Thoracic aorta (tissue), 2 donors: ENCODE data around the gene FDXR. TPM values are rescaled to one million over a fixed set of nuclear protein-coding genes. Genes with fewer than 3 reads are reported as not detected.

ENCODE experiments used
- ATAC-seq: fragments of 150-250 bp; one replicate; pipeline ENCODE4 v1.8.0; 2017; ENCODE audit warnings: low read depth; ENCODE audit not compliant: insufficient number of reproducible peaks, low FRiP score
- DNase-seq: peaks from one replicate; pipeline ENCODE4 v3.0.0-alpha.2; 2020; ENCODE audit warnings: low spot score
- H3K27ac ChIP-seq, 2 donors: fragments of 200-600 bp; sonication (generic); 1 replicate in 1 of 2; 2 replicates in 1 of 2; pipeline ENCODE4 v1.5.1; 2016; ENCODE audit warnings: mild to moderate bottlenecking in 2 of 2, moderate library complexity in 2 of 2
- H3K27me3 ChIP-seq: fragments of 200-600 bp; sonication (generic); replicated peaks from 2 replicates; pipeline ENCODE4 v1.6.0; 2016; ENCODE audit warnings: mild to moderate bottlenecking; ENCODE audit not compliant: insufficient read depth
- H3K36me3 ChIP-seq: fragments of 200-600 bp; sonication (generic); one replicate; pipeline ENCODE4 v1.5.1; 2016
- H3K4me1 ChIP-seq, 2 donors: fragments of 200-600 bp; sonication (generic); 1 replicate in 1 of 2; 2 replicates in 1 of 2; pipeline versions ENCODE4 v1.5.1 to v1.6.0; 2016; ENCODE audit warnings: low read depth in 2 of 2, mild to moderate bottlenecking in 1 of 2; ENCODE audit not compliant: control insufficient read depth in 1 of 2
- H3K4me3 ChIP-seq: fragments of 200-600 bp; sonication (generic); 2 replicates; pipeline ENCODE4 v1.5.1; 2016; ENCODE audit warnings: mild to moderate bottlenecking
- H3K9me3 ChIP-seq: fragments of 200-600 bp; sonication (generic); 2 replicates; pipeline ENCODE4 v1.5.1; 2016
- total RNA-seq, 2 donors: library from RNA; depleted of rRNA; stranded (reverse); fragments of >200 nt; gene quantifications; one replicate each; pipeline versions ENCODE4 v1.1.0 to v1.2.3, GENCODE V29; 2016
- TF ChIP-seq, protein P1 (sequence below): fragments of 200-600 bp; sonication (generic); IDR thresholded peaks from one replicate; pipeline ENCODE4 v1.5.1; 2019; ENCODE audit warnings: antibody characterized with exemption

FDXR gene
- total RNA-seq, 2 donors from 2014 or later, result 4.4 to 9.7 TPM

DNA sequence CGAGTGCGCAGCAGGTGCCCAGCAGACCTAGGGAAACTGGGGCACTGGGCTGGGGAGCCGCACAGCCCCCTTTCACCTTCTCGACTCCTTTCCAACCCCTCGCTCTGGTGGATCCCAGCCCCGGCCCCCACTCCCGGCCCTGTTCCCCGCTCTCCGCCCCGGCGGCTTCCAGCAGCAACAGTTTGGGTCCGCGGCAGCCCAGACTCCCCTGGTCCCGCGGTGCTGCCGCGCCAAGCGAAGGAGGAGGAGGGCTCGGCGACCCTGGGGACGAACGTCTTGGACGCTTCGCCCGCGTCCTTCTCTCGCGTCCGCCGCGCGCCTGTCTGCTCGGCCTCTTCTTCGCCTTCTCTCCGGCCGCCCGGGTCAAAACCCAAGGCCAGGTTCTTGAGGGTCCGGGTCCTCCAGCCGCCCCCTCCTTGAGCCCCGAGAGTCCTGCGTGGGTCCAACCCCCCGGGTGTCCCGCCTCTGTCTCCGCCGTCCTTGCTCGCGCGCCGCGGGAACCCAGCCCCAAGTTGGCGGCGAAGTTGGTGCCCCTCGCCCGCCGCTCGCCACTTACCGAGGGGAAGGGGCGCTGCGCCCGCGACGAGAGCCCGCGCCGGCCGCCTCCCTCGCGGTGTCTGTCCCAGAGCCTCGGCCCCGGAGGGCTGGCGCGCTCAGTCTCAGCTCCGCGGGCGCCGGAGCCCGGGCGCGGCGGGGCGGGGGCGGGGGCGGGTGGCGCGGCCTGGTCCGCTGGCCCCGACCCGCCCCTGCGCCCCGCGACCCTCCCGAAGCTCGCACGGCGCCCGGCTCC, 11.7 kb downstream of the FDXR start:
- H3K4me3 ChIP-seq, result peak overlapping the region; percentile 61
- ATAC-seq, result no peak
- no peak overlapping the region for H3K27ac ChIP-seq
- no peaks in the 10 kb centered on the region for H3K27me3 ChIP-seq
- H3K9me3 ChIP-seq, result no peaks in the 10 kb centered on the region
- TF ChIP-seq, protein P1, sequence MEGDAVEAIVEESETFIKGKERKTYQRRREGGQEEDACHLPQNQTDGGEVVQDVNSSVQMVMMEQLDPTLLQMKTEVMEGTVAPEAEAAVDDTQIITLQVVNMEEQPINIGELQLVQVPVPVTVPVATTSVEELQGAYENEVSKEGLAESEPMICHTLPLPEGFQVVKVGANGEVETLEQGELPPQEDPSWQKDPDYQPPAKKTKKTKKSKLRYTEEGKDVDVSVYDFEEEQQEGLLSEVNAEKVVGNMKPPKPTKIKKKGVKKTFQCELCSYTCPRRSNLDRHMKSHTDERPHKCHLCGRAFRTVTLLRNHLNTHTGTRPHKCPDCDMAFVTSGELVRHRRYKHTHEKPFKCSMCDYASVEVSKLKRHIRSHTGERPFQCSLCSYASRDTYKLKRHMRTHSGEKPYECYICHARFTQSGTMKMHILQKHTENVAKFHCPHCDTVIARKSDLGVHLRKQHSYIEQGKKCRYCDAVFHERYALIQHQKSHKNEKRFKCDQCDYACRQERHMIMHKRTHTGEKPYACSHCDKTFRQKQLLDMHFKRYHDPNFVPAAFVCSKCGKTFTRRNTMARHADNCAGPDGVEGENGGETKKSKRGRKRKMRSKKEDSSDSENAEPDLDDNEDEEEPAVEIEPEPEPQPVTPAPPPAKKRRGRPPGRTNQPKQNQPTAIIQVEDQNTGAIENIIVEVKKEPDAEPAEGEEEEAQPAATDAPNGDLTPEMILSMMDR, result no peak
- DNase-seq, result no peak
- peaks cover 21 to 26% of the 10 kb centered on the region in 2 donors for H3K4me1 ChIP-seq
- H3K36me3 ChIP-seq, result no peaks in the 10 kb centered on the region

GRCh38 chr17:74860229-74860871, 12.4 kb downstream of the FDXR start:
- Histone ChIP-seq H3K36me3 (no peaks in the 10 kb centered on the region), H3K9me3 (no peaks in the 10 kb centered on the region), H3K4me3 (peak overlapping the region; percentile 61), H3K4me1 (peaks cover 21 to 26% of the 10 kb centered on the region in 2 donors), H3K27me3 (no peaks in the 10 kb centered on the region), H3K27ac (no peak overlapping the region)
- TF ChIP-seq, protein P1, result peak; percentile 3
- DNase-seq (no peak), ATAC-seq (no peak)

GRCh38 chr17:74859459-74860228, 13.2 kb downstream of the FDXR start, which contains the start of gene GRIN2C:
GRIN2C (minus strand) TSS chr17:74859885; CDS start chr17:74855092, 4,793 bp downstream.
- H3K9me3 ChIP-seq, result no peaks in the 10 kb centered on the region
- TF ChIP-seq, protein P1, result no peak
- H3K4me1 ChIP-seq, result peaks cover 21 to 26% of the 10 kb centered on the region in 2 donors
- H3K27me3 ChIP-seq, result no peaks in the 10 kb centered on the region
- no peak within 1 kb of the TSS for H3K27ac ChIP-seq
- no peak for DNase-seq
- ATAC-seq, result no peak
- peak within 1 kb of the TSS; percentile 61 for H3K4me3 ChIP-seq
- no peaks in the 10 kb centered on the region for H3K36me3 ChIP-seq

GRCh38 chr17:74858672-74859458, 13.9 kb downstream of the FDXR start:
- Histone ChIP-seq H3K4me1 (peaks cover 21 to 26% of the 10 kb centered on the region in 2 donors), H3K9me3 (no peaks in the 10 kb centered on the region), H3K36me3 (no peaks in the 10 kb centered on the region), H3K4me3 (no peak overlapping the region), H3K27me3 (no peaks in the 10 kb centered on the region), H3K27ac (no peak overlapping the region)
- no peak for DNase-seq
- TF ChIP-seq, protein P1, result no peak
- no peak for ATAC-seq
